Endothelial cell (in vitro differentiated cells): ENCODE results near the gene DLL1. TPM values are rescaled to one million over a fixed set of nuclear protein-coding genes. Genes with fewer than 3 reads are reported as not detected.

Source experiments
- DNase-seq: peaks from one replicate; pipeline ENCODE4 v3.0.0; 2021; ENCODE audit warnings: low spot score
- H3K27ac Mint-ChIP-seq: one replicate; pipeline ENCODE4 v1.8.0; 2021; ENCODE audit warnings: mixed read lengths, inconsistent platforms; ENCODE audit not compliant: unreplicated experiment
- H3K27me3 Mint-ChIP-seq: one replicate; pipeline ENCODE4 v1.8.0; 2021; ENCODE audit warnings: mild to moderate bottlenecking, moderate library complexity, mixed read lengths, inconsistent platforms; ENCODE audit not compliant: unreplicated experiment
- H3K36me3 Mint-ChIP-seq: one replicate; pipeline ENCODE4 v1.8.0; 2021; ENCODE audit warnings: mild to moderate bottlenecking, low read depth, mixed read lengths, inconsistent platforms; ENCODE audit not compliant: unreplicated experiment
- H3K4me1 Mint-ChIP-seq: one replicate; pipeline ENCODE4 v1.8.0; 2021; ENCODE audit warnings: mild to moderate bottlenecking, mixed read lengths, inconsistent platforms; ENCODE audit not compliant: unreplicated experiment
- H3K4me3 Mint-ChIP-seq: one replicate; pipeline ENCODE4 v1.8.0; 2021; ENCODE audit warnings: mild to moderate bottlenecking, mixed read lengths, inconsistent platforms; ENCODE audit not compliant: unreplicated experiment
- H3K9me3 Mint-ChIP-seq: one replicate; pipeline ENCODE4 v1.8.0; 2021; ENCODE audit warnings: mixed read lengths, inconsistent platforms; ENCODE audit not compliant: unreplicated experiment
- CTCF ChIP-seq: fragments of 200-600 bp; sonication (generic); IDR thresholded peaks from one replicate; pipeline ENCODE4 v1.5.0; 2021; ENCODE audit warnings: antibody characterized with exemption; ENCODE audit not compliant: unreplicated experiment
- total RNA-seq: library from RNA; stranded (reverse); fragmentation: NEBNext Ultra II Directional; extraction: Animal tissue kit (Norgen Biotek cat#: 25700); gene quantifications from one replicate; pipeline ENCODE4 v1.2.1, GENCODE V29; 2021; ENCODE audit not compliant: unreplicated experiment

DLL1 gene
- total RNA-seq, 1 donor from 2014 or later, result 59.5 TPM

GRCh38 chr6:170295510-170296422 lies 4.9 kb upstream of the DLL1 start:
- Mint-ChIP-seq H3K4me3 (no peak overlapping the region), H3K4me1 (peaks cover 49% of the 10 kb centered on the region), H3K27me3 (peaks cover 27% of the 10 kb centered on the region), H3K36me3 (peaks cover 6% of the 10 kb centered on the region), H3K9me3 (no peaks in the 10 kb centered on the region), H3K27ac (no peak overlapping the region)
- no peak for DNase-seq
- TF ChIP-seq CTCF, result no peak

- TF ChIP-seq CTCF, result no peak
- peak overlapping the region; percentile 85 for H3K4me3 Mint-ChIP-seq
- no peak for DNase-seq
- H3K9me3 Mint-ChIP-seq, result no peaks in the 10 kb centered on the region
- peaks cover 2% of the 10 kb centered on the region for H3K36me3 Mint-ChIP-seq
- peaks cover 27% of the 10 kb centered on the region for H3K27me3 Mint-ChIP-seq
- no peak overlapping the region for H3K27ac Mint-ChIP-seq
- peaks cover 49% of the 10 kb centered on the region for H3K4me1 Mint-ChIP-seq
Observed at GRCh38 chr6:170294813-170295509, 4.1 kb upstream of the DLL1 start.

- TF ChIP-seq CTCF, result no peak
- Mint-ChIP-seq H3K36me3 (no peaks in the 10 kb centered on the region), H3K4me1 (peaks cover 47% of the 10 kb centered on the region), H3K27ac (no peak overlapping the region), H3K9me3 (no peaks in the 10 kb centered on the region), H3K4me3 (peak overlapping the region; percentile 85), H3K27me3 (peaks cover 27% of the 10 kb centered on the region)
- DNase-seq, result no peak
Observed at GRCh38 chr6:170294298-170294730, 3.4 kb upstream of the DLL1 start.

GRCh38 chr6:170293341-170294231 lies 2.7 kb upstream of the DLL1 start:
- no peak for TF ChIP-seq CTCF
- no peak for DNase-seq
- H3K9me3 Mint-ChIP-seq, result no peaks in the 10 kb centered on the region
- H3K27ac Mint-ChIP-seq, result no peak overlapping the region
- H3K27me3 Mint-ChIP-seq, result peaks cover 32% of the 10 kb centered on the region
- peaks cover 4% of the 10 kb centered on the region for H3K36me3 Mint-ChIP-seq
- peaks cover 45% of the 10 kb centered on the region for H3K4me1 Mint-ChIP-seq
- no peak overlapping the region for H3K4me3 Mint-ChIP-seq
